Kidney (tissue), 22 donors: ENCODE results near the gene PACS2. TPM values are rescaled to one million over a fixed set of nuclear protein-coding genes. Genes with fewer than 3 reads are reported as not detected.
A peak's percentile ranks its signal among the peaks of the same experiment; 100 is the strongest.

Experiments used
- DNase-seq, 5 donors: peaks; one replicate each; pipeline ENCODE4 v3.0.0-alpha.2; 2013 to 2020
- FAIRE-seq: peaks from 2 replicates; lab custom pipeline; 2012; peaks lifted over from hg19 to GRCh38; lab: Jason Lieb, UNC
- H3K27ac ChIP-seq, 2 donors: one replicate each; pipeline ENCODE4 v1.7.0; 2013; ENCODE audit warnings: low read depth in 2 of 2, low read length in 2 of 2, inconsistent platforms in 1 of 2
- H3K27me3 ChIP-seq: one replicate; pipeline ENCODE4 v1.7.1; 2013; ENCODE audit warnings: low read length, inconsistent platforms; ENCODE audit not compliant: control insufficient read depth, insufficient read depth
- H3K36me3 ChIP-seq, 3 donors: one replicate each; pipeline versions ENCODE4 v1.7.0 to v1.7.1; 2013; ENCODE audit warnings: low read length in 3 of 3, control low read depth in 1 of 3, inconsistent platforms in 1 of 3; ENCODE audit not compliant: insufficient read depth in 3 of 3, control insufficient read depth in 2 of 3
- H3K4me1 ChIP-seq, 3 donors: one replicate each; pipeline versions ENCODE4 v1.7.0 to v1.7.1; 2013; ENCODE audit warnings: low read length in 3 of 3, inconsistent platforms in 1 of 3, low read depth in 1 of 3; ENCODE audit not compliant: control insufficient read depth in 2 of 3, insufficient read depth in 2 of 3
- H3K4me3 ChIP-seq, 3 donors: one replicate each; pipeline versions ENCODE4 v1.7.0 to v1.8.1; 2013; ENCODE audit warnings: low read length in 3 of 3, control low read depth in 1 of 3, inconsistent platforms in 1 of 3
- H3K9ac ChIP-seq, 3 donors: one replicate each; pipeline versions ENCODE4 v1.7.0 to v1.7.1; 2013; ENCODE audit warnings: low read length in 3 of 3, control low read depth in 1 of 3, inconsistent platforms in 1 of 3
- H3K9me3 ChIP-seq, 3 donors: one replicate each; pipeline versions ENCODE4 v1.7.0 to v1.7.1; 2013; ENCODE audit warnings: low read length in 3 of 3, control low read depth in 1 of 3, inconsistent platforms in 1 of 3; ENCODE audit not compliant: control insufficient read depth in 2 of 3, insufficient read depth in 1 of 3
- CTCF ChIP-seq: IDR thresholded peaks from 3 replicates; pipeline ENCODE4 v1.5.1; 2012; ENCODE audit warnings: mild to moderate bottlenecking, moderate library complexity, borderline replicate concordance; ENCODE audit not compliant: insufficient read depth; ENCODE audit errors: extremely low read depth
- intact Hi-C: fragments of 100-400 bp; cut with DNase I; formaldehyde crosslinking; loops from one replicate; pipeline ENCODE4 v1.11.1; 2022
- long read RNA-seq, 10 donors: library from polyadenylated mRNA in 1 of 10; unstranded in 1 of 10; transcript quantifications; one replicate each; pipeline ENCODE4 v2.0.0 and lab custom pipeline, GENCODE V29; 2021 to 2026
- polyA plus RNA-seq: library from polyadenylated mRNA; stranded (reverse); fragments of 350-450 nt; fragmentation: Illumina TruSeq; extraction: RNeasy Lipid Tissue Mini Kit (QIAGEN cat#74804); gene quantifications from one replicate; pipeline ENCODE4 v1.2.3, GENCODE V29; 2014; ENCODE audit warnings: low read depth, low replicate concordance; ENCODE audit not compliant: insufficient read depth
- total RNA-seq: library from RNA; stranded (reverse); fragmentation: NEBNext Ultra II Directional; extraction: Animal tissue kit (Norgen Biotek cat#: 25700); gene quantifications from one replicate; pipeline ENCODE4 v1.2.1, GENCODE V29; 2021
- donor health status: control.
- donor health status: control.
- donor health status: control.
- donor health status: control.
- donor health status: control.
- donor health status: DM: yes; HTN: yes; CAD: no.
- donor health status: Normal renal cell carcinoma (clear cell type).

The PACS2 gene
- total RNA-seq (83.9 TPM), polyA plus RNA-seq (35.7 TPM)
- long read RNA-seq, donor 1, partial matches to known transcripts, result 12 of 15 reads
- long read RNA-seq, donor 1, other reads (novel, unspliced or antisense), result 0 of 15 reads
- long read RNA-seq, donor 2, partial matches to known transcripts, result 7 of 10 reads
- long read RNA-seq, donor 2, other reads (novel, unspliced or antisense), result 0 of 10 reads
- long read RNA-seq, donor 3, partial matches to known transcripts, result 9 of 10 reads
- long read RNA-seq, donor 3, other reads (novel, unspliced or antisense), result 0 of 10 reads
- long read RNA-seq, donor 4, partial matches to known transcripts, result 0 of 4 reads
- long read RNA-seq, donor 4, other reads (novel, unspliced or antisense), result 0 of 4 reads
- long read RNA-seq, donor 5, partial matches to known transcripts, result 0 of 1 reads
- long read RNA-seq, donor 5, other reads (novel, unspliced or antisense), result 0 of 1 reads
- long read RNA-seq, donor 6, partial matches to known transcripts, result 0 of 2 reads
- long read RNA-seq, donor 6, other reads (novel, unspliced or antisense), result 0 of 2 reads
- long read RNA-seq, donor 7, transcript PACS2-201 (24 exons, 3,708 nt), result major isoform, 22 of 74 reads
- long read RNA-seq, donor 7, partial matches to known transcripts, result 25 of 74 reads
- long read RNA-seq, donor 7, other reads (novel, unspliced or antisense), result 25 of 74 reads
- long read RNA-seq, donor 8, partial matches to known transcripts, result 0 of 1 reads
- long read RNA-seq, donor 8, other reads (novel, unspliced or antisense), result 0 of 1 reads
- long read RNA-seq, donor 9, partial matches to known transcripts, result 0 of 2 reads
- long read RNA-seq, donor 9, other reads (novel, unspliced or antisense), result 0 of 2 reads
- long read RNA-seq, donor 10, partial matches to known transcripts, result 5 of 9 reads
- long read RNA-seq, donor 10, other reads (novel, unspliced or antisense), result 0 of 9 reads

DNA sequence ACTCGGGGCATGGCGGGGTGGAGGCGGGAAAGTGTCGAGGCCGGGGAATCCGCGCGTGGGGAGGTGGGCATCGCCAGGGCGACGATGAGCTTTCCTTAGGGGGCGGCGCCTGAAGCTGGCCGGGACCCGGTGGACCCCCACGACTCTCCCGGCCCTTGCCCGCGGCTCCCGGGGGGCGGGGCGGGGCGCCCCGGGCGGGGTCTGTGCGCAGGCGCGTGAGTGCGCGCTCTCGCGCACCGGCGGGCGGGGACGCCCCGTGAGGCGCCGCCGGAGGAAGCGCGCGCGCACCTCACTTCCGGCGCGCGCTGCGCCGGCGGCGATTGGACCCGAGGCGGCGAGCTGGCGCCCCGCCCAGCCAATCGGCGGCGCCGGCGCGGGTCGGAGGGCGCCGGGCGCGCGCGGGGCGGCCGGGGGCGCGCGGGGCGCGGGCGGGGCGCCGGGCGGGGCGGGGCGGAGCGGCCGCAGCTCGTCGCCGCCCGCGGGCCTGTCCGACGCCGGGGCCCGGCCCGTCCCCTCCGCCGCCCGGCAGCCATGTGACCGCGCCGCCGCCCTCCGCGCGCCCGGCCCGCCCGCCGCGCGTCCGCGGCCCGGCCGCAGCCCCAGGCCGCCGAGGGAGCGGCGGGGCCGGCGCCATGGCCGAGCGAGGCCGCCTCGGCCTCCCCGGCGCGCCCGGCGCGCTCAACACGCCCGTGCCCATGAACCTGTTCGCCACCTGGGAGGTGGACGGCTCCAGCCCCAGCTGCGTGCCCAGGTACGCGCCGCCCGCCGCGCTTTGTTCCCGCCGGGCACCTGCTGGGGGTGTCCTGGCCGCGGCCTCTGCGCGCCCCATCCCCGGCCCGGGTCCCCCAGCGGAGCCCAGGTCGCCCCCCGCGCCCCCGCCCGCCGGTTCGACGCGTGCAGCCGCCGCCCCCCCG lies at the start of gene PACS2:
Gene PACS2 (plus strand): TSS at position 462 of the 914 bp plus-strand sequence. CDS start 171 bp downstream, at position 633.
- no peaks in the 10 kb centered on the region for H3K36me3 ChIP-seq
- peak; percentile 68 to 95 (median 89) for DNase-seq
- H3K27me3 ChIP-seq, result no peaks in the 10 kb centered on the region
- no peaks in the 10 kb centered on the region for H3K9me3 ChIP-seq
- FAIRE-seq, result no peak
- H3K4me3 ChIP-seq, result peak within 1 kb of the TSS; percentile 44 to 72 (median 72)
- TF ChIP-seq CTCF, result no peak
- H3K4me1 ChIP-seq, result peaks cover 0 to 20% (median 6%) of the 10 kb centered on the region in 3 donors
- intact Hi-C loops, result no loop called here
- H3K9ac ChIP-seq, result peak within 1 kb of the TSS; percentile 7 to 67 (median 45)
- peak within 1 kb of the TSS in 1 of 2 donors; percentile 74 for H3K27ac ChIP-seq

- H3K27ac ChIP-seq, result no peak overlapping the region
- DNase-seq, result no peak
- intact Hi-C loops, result no loop called here
- no peaks in the 10 kb centered on the region for H3K36me3 ChIP-seq
- H3K27me3 ChIP-seq, result no peaks in the 10 kb centered on the region
- H3K9me3 ChIP-seq, result no peaks in the 10 kb centered on the region
- peaks cover 0 to 12% (median 2%) of the 10 kb centered on the region in 3 donors for H3K4me1 ChIP-seq
- no peak overlapping the region for H3K4me3 ChIP-seq
- no peak overlapping the region for H3K9ac ChIP-seq
- FAIRE-seq, result no peak
- TF ChIP-seq CTCF, result no peak
Observed at GRCh38 chr14:105267820-105268548, 46.6 kb upstream of the PACS2 start.
